PC-9 (cell line): ENCODE measurements around the gene MICALL2.

Experiments
- CTCF ChIP-seq: fragments of 200-600 bp; sonication (generic); conservative IDR thresholded peaks from 2 replicates; pipeline ENCODE4 v1.6.1; 2017; ENCODE audit warnings: mixed run types, antibody characterized with exemption, mild to moderate bottlenecking, moderate library complexity
- EZH2 ChIP-seq: fragments of 200-600 bp; sonication (generic); IDR thresholded peaks from 2 replicates; pipeline ENCODE4 v1.8.0; 2017; ENCODE audit warnings: antibody characterized with exemption, low read depth

GRCh38 chr7:1433128-1433920 is 25.9 kb downstream of the MICALL2 start:
- TF ChIP-seq CTCF (no peak), EZH2 (no peak)
